GM23338 (cell line): ENCODE measurements around the gene IL1RL2. TPM values are rescaled to one million over a fixed set of nuclear protein-coding genes. Genes with fewer than 3 reads are reported as not detected.

ENCODE experiments used
- ATAC-seq: fragments of 200-7000 bp; cut with Tn5 transposase; 3 replicates; pipeline ENCODE4 v1.9.1; 2020
- DNase-seq: peaks from one replicate; pipeline ENCODE4 v3.0.0-alpha.2; 2015; ENCODE audit warnings: low spot score
- H2AFZ ChIP-seq: fragments of 200-600 bp; sonication (generic); 2 replicates; pipeline ENCODE4 v1.8.0; 2016; ENCODE audit warnings: antibody characterized with exemption, mild to moderate bottlenecking, moderate library complexity
- H3F3A ChIP-seq: fragments of 200-600 bp; sonication (generic); replicated peaks from 2 replicates; pipeline ENCODE4 v1.8.0; 2017; ENCODE audit warnings: antibody characterized with exemption, mixed run types, low read depth
- H3K27ac ChIP-seq: fragments of 200-600 bp; sonication (generic); 2 replicates; pipeline ENCODE4 v1.6.1; 2016; ENCODE audit warnings: low read depth
- H3K27me3 ChIP-seq: fragments of 200-600 bp; sonication (generic); 2 replicates; pipeline ENCODE4 v1.8.0; 2016; ENCODE audit warnings: mild to moderate bottlenecking, mixed run types, moderate library complexity; ENCODE audit not compliant: insufficient read depth
- H3K36me3 ChIP-seq: fragments of 200-600 bp; sonication (generic); 2 replicates; pipeline ENCODE4 v1.8.0; 2016; ENCODE audit warnings: mild to moderate bottlenecking; ENCODE audit not compliant: insufficient read depth
- H3K4me1 ChIP-seq: fragments of 200-600 bp; sonication (generic); 2 replicates; pipeline ENCODE4 v1.8.0; 2016; ENCODE audit warnings: mild to moderate bottlenecking, moderate library complexity; ENCODE audit not compliant: insufficient read depth
- H3K4me2 ChIP-seq: fragments of 200-600 bp; sonication (generic); 2 replicates; pipeline ENCODE4 v1.7.1; 2017; ENCODE audit warnings: mixed run types
- H3K4me3 ChIP-seq: fragments of 200-600 bp; sonication (generic); 2 replicates; pipeline ENCODE4 v1.6.1; 2016; ENCODE audit warnings: mixed run types
- H3K79me2 ChIP-seq: fragments of 200-600 bp; sonication (generic); replicated peaks from 2 replicates; pipeline ENCODE4 v1.8.0; 2017; ENCODE audit warnings: mild to moderate bottlenecking; ENCODE audit not compliant: insufficient read depth
- H3K9me2 ChIP-seq: fragments of 200-600 bp; sonication (generic); 2 replicates; pipeline ENCODE4 v1.8.0; 2017; ENCODE audit not compliant: insufficient read depth
- H4K20me1 ChIP-seq: fragments of 200-600 bp; sonication (generic); replicated peaks from 2 replicates; pipeline ENCODE4 v1.8.0; 2017; ENCODE audit warnings: mild to moderate bottlenecking; ENCODE audit not compliant: insufficient read depth
- H3K27ac Mint-ChIP-seq: 2 replicates; pipeline ENCODE4 v1.8.0; 2020; ENCODE audit warnings: inconsistent platforms, mild to moderate bottlenecking, moderate library complexity, mixed read lengths
- H3K27me3 Mint-ChIP-seq: 3 replicates; pipeline ENCODE4 v1.8.0; 2022; ENCODE audit warnings: low read depth, mild to moderate bottlenecking, moderate library complexity, mixed read lengths, inconsistent platforms; ENCODE audit not compliant: insufficient read depth, poor library complexity
- H3K36me3 Mint-ChIP-seq: 3 replicates; pipeline ENCODE4 v1.8.0; 2021; ENCODE audit warnings: low read depth, mild to moderate bottlenecking, inconsistent platforms, moderate library complexity, mixed read lengths
- H3K4me1 Mint-ChIP-seq: 3 replicates; pipeline ENCODE4 v1.8.0; 2020; ENCODE audit warnings: mild to moderate bottlenecking, inconsistent platforms, mixed read lengths
- H3K4me3 Mint-ChIP-seq: 3 replicates; pipeline ENCODE4 v1.8.0; 2021; ENCODE audit warnings: moderate library complexity, mild to moderate bottlenecking, inconsistent platforms, mixed read lengths
- H3K9me3 Mint-ChIP-seq: 3 replicates; pipeline ENCODE4 v1.8.0; 2020; ENCODE audit warnings: moderate library complexity, mild to moderate bottlenecking, inconsistent platforms, mixed read lengths
- CREB1 ChIP-seq: fragments of 250-450 bp; sonication (Bioruptor Pico); IDR thresholded peaks from 2 replicates; pipeline ENCODE4 v1.5.0; 2020; ENCODE audit warnings: low read depth, mild to moderate bottlenecking, moderate library complexity
- CTCF ChIP-seq, 2 experiments: fragments of 200-600 bp in 1 of 2; sonication (generic) in 1 of 2; conservative IDR thresholded peaks; 2 replicates each; pipeline versions ENCODE4 v1.5.1 to v1.6.1; 2016 to 2017; ENCODE audit warnings: antibody characterized with exemption in 2 of 2, low read depth in 2 of 2, mild to moderate bottlenecking in 2 of 2, moderate library complexity in 1 of 2
- ETS1 ChIP-seq: IDR thresholded peaks from 2 replicates; pipeline ENCODE4 v1.6.1; 2016; ENCODE audit warnings: antibody characterized with exemption
- EZH2 ChIP-seq: fragments of 200-600 bp; sonication (generic); IDR thresholded peaks from one replicate; pipeline ENCODE4 v1.8.0; 2017; ENCODE audit warnings: antibody characterized with exemption, mild to moderate bottlenecking, low read depth; ENCODE audit not compliant: unreplicated experiment
- EZH2phosphoT487 ChIP-seq: fragments of 200-600 bp; sonication (generic); IDR thresholded peaks from one replicate; pipeline ENCODE4 v1.8.1; 2018; ENCODE audit warnings: antibody characterized with exemption; ENCODE audit not compliant: unreplicated experiment
- JUNB ChIP-seq: IDR thresholded peaks from one replicate; pipeline ENCODE4 v1.6.1; 2016; ENCODE audit warnings: antibody characterized with exemption; ENCODE audit not compliant: unreplicated experiment
- NANOG ChIP-seq: IDR thresholded peaks from 2 replicates; pipeline ENCODE4 v1.6.1; 2016; ENCODE audit warnings: antibody characterized with exemption, borderline replicate concordance
- POLR2AphosphoS5 ChIP-seq: IDR thresholded peaks from 2 replicates; pipeline ENCODE4 v1.6.1; 2016; ENCODE audit warnings: antibody characterized with exemption, low read depth
- REST ChIP-seq: IDR thresholded peaks from one replicate; pipeline ENCODE4 v1.6.1; 2018; ENCODE audit warnings: antibody characterized with exemption; ENCODE audit not compliant: unreplicated experiment
- STAT1 ChIP-seq: IDR thresholded peaks from one replicate; pipeline ENCODE4 v1.6.1; 2016; ENCODE audit warnings: antibody characterized with exemption; ENCODE audit not compliant: unreplicated experiment
- ZNF114 ChIP-seq: fragments of 250-450 bp; sonication (Bioruptor Pico); IDR thresholded peaks from 2 replicates; pipeline ENCODE4 v1.5.0; 2020; ENCODE audit warnings: mild to moderate bottlenecking, moderate library complexity
- ZNF331 ChIP-seq: fragments of 250-450 bp; sonication (Bioruptor Pico); IDR thresholded peaks from 2 replicates; pipeline ENCODE4 v1.5.0; 2020; ENCODE audit warnings: low read depth, mild to moderate bottlenecking, moderate library complexity
- ZNF462 ChIP-seq: fragments of 250-450 bp; sonication (Bioruptor Pico); IDR thresholded peaks from 2 replicates; pipeline ENCODE4 v1.5.0; 2020; ENCODE audit warnings: mild to moderate bottlenecking, moderate library complexity
- polyA plus RNA-seq: library from polyadenylated mRNA; unstranded; fragments of >200 nt; fragmentation: Nextera tagmentation; extraction: Ambion mirVana; gene quantifications from 2 replicates; pipeline ENCODE4 v1.2.1, GENCODE V29; 2016
- total RNA-seq: library from RNA; depleted of rRNA; stranded (reverse); fragments of >200 nt; shearing (Covaris generic); gene quantifications from 2 replicates; pipeline ENCODE4 v1.2.3, GENCODE V29; 2014

Gene IL1RL2
- total and polyA plus RNA-seq, 2 experiments from 2014 or later, result not detected

GRCh38 chr2:102284611-102285010 lies 97.8 kb downstream of the IL1RL2 start:
- Histone ChIP-seq H3K27me3 (no peaks in the 10 kb centered on the region), H3K4me2 (no peak overlapping the region), H3K27ac (no peak overlapping the region), H3K36me3 (no peaks in the 10 kb centered on the region), H3K9me2 (peaks cover 6% of the 10 kb centered on the region), H3K79me2 (no peaks in the 10 kb centered on the region), H4K20me1 (no peaks in the 10 kb centered on the region), H2AFZ (no peak overlapping the region), H3K4me3 (no peak overlapping the region), H3F3A (no peaks in the 10 kb centered on the region), H3K4me1 (no peaks in the 10 kb centered on the region)
- ATAC-seq, result no peak
- no peaks in the 10 kb centered on the region for H3K9me3 Mint-ChIP-seq
- H3K36me3 Mint-ChIP-seq, result no peaks in the 10 kb centered on the region
- H3K4me1 Mint-ChIP-seq, result no peaks in the 10 kb centered on the region
- no peak for DNase-seq
- no peak overlapping the region for H3K27ac Mint-ChIP-seq
- no peak for TF ChIP-seq ZNF114
- TF ChIP-seq CREB1 (CRISPR knock-in tag), result no peak
- TF ChIP-seq EZH2, result no peak
- TF ChIP-seq JUNB, result no peak
- no peak for TF ChIP-seq REST
- TF ChIP-seq EZH2phosphoT487, result no peak
- TF ChIP-seq NANOG, result no peak
- TF ChIP-seq ZNF331, result no peak
- TF ChIP-seq POLR2AphosphoS5, result no peak
- no peak for TF ChIP-seq ZNF462 (CRISPR knock-in tag)
- TF ChIP-seq ETS1, result no peak
- TF ChIP-seq STAT1, result no peak
- TF ChIP-seq CTCF (conservative IDR thresholded peaks at IDR 0.05; ENCODE audit: low read depth in 2 of 2), result no peak
- no peaks in the 10 kb centered on the region for H3K27me3 Mint-ChIP-seq
- no peak overlapping the region for H3K4me3 Mint-ChIP-seq
